Thoracic aorta (tissue), 2 donors: Measurements from ENCODE around the gene SUSD4. TPM values are rescaled to one million over a fixed set of nuclear protein-coding genes. Genes with fewer than 3 reads are reported as not detected.

Source experiments
- ATAC-seq: fragments of 150-250 bp; one replicate; pipeline ENCODE4 v1.8.0; 2017; ENCODE audit warnings: low read depth; ENCODE audit not compliant: insufficient number of reproducible peaks, low FRiP score
- DNase-seq: peaks from one replicate; pipeline ENCODE4 v3.0.0-alpha.2; 2020; ENCODE audit warnings: low spot score
- H3K27ac ChIP-seq, 2 donors: fragments of 200-600 bp; sonication (generic); 1 replicate in 1 of 2; 2 replicates in 1 of 2; pipeline ENCODE4 v1.5.1; 2016; ENCODE audit warnings: mild to moderate bottlenecking in 2 of 2, moderate library complexity in 2 of 2
- H3K27me3 ChIP-seq: fragments of 200-600 bp; sonication (generic); replicated peaks from 2 replicates; pipeline ENCODE4 v1.6.0; 2016; ENCODE audit warnings: mild to moderate bottlenecking; ENCODE audit not compliant: insufficient read depth
- H3K36me3 ChIP-seq: fragments of 200-600 bp; sonication (generic); one replicate; pipeline ENCODE4 v1.5.1; 2016
- H3K4me1 ChIP-seq, 2 donors: fragments of 200-600 bp; sonication (generic); 1 replicate in 1 of 2; 2 replicates in 1 of 2; pipeline versions ENCODE4 v1.5.1 to v1.6.0; 2016; ENCODE audit warnings: low read depth in 2 of 2, mild to moderate bottlenecking in 1 of 2; ENCODE audit not compliant: control insufficient read depth in 1 of 2
- H3K4me3 ChIP-seq: fragments of 200-600 bp; sonication (generic); 2 replicates; pipeline ENCODE4 v1.5.1; 2016; ENCODE audit warnings: mild to moderate bottlenecking
- H3K9me3 ChIP-seq: fragments of 200-600 bp; sonication (generic); 2 replicates; pipeline ENCODE4 v1.5.1; 2016
- total RNA-seq, 2 donors: library from RNA; depleted of rRNA; stranded (reverse); fragments of >200 nt; gene quantifications; one replicate each; pipeline versions ENCODE4 v1.1.0 to v1.2.3, GENCODE V29; 2016
- TF ChIP-seq, protein P1 (sequence below): fragments of 200-600 bp; sonication (generic); IDR thresholded peaks from one replicate; pipeline ENCODE4 v1.5.1; 2019; ENCODE audit warnings: antibody characterized with exemption

The SUSD4 gene
- total RNA-seq, 2 donors from 2014 or later, result 1.6 TPM; not detected in 1

DNA sequence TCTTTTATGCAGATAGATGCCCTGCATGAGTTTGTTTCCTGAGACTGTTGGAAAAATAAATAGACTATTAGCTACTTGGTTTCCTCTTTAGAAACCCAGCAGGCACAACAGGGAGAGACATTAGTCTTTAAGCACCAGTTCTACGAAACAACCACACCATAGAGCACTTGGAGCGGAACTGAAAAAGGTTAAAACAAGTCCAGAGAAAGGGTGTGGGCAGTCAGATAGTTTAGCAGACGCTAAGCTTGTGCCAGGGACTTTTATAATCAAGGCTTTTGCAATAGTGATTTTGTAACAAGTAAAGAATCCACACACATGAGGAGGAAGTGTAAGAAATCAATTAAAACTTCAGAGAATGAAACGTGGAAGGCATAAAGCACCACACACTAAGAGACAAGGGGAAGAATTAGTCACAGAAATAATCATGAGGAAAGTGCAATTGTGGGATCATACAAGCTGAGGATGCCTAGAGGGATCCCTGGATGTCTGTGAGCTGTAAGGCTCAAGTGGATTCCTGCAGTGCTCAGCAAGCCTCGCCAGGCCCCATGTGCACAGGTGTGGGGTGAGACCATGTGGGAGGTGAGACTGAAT lies 183.2 kb downstream of the SUSD4 start:
- TF ChIP-seq, protein P1, sequence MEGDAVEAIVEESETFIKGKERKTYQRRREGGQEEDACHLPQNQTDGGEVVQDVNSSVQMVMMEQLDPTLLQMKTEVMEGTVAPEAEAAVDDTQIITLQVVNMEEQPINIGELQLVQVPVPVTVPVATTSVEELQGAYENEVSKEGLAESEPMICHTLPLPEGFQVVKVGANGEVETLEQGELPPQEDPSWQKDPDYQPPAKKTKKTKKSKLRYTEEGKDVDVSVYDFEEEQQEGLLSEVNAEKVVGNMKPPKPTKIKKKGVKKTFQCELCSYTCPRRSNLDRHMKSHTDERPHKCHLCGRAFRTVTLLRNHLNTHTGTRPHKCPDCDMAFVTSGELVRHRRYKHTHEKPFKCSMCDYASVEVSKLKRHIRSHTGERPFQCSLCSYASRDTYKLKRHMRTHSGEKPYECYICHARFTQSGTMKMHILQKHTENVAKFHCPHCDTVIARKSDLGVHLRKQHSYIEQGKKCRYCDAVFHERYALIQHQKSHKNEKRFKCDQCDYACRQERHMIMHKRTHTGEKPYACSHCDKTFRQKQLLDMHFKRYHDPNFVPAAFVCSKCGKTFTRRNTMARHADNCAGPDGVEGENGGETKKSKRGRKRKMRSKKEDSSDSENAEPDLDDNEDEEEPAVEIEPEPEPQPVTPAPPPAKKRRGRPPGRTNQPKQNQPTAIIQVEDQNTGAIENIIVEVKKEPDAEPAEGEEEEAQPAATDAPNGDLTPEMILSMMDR, result no peak
- Histone ChIP-seq H3K27ac (no peak overlapping the region), H3K27me3 (no peaks in the 10 kb centered on the region), H3K36me3 (no peaks in the 10 kb centered on the region), H3K4me1 (peaks cover 0 to 5% of the 10 kb centered on the region in 2 donors), H3K9me3 (no peaks in the 10 kb centered on the region), H3K4me3 (no peak overlapping the region)
- DNase-seq (no peak), ATAC-seq (no peak)

DNA sequence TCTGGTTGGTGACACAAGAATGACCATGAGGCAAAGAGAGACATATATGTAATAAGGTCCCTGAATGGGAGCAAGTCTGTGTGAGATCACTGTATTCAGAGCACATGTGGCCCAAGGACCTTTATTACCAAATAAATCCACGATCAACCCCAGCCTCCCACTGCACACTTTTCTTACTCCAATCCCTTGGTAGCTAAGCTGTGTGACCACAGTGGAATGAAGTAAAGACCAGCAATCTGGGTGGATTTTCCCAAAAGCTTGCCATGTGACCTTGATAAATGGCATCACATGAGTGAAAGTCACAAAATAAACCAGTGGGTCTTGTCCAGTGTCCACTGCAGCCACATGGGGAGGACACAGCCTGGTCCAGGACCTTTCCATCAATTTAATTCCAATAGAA lies 184.2 kb downstream of the SUSD4 start:
- TF ChIP-seq, protein P1, result no peak
- Histone ChIP-seq H3K4me3 (no peak overlapping the region), H3K9me3 (no peaks in the 10 kb centered on the region), H3K27ac (no peak overlapping the region), H3K4me1 (peaks cover 5 to 6% of the 10 kb centered on the region in 2 donors), H3K36me3 (no peaks in the 10 kb centered on the region), H3K27me3 (no peaks in the 10 kb centered on the region)
- ATAC-seq (no peak), DNase-seq (no peak)

DNA sequence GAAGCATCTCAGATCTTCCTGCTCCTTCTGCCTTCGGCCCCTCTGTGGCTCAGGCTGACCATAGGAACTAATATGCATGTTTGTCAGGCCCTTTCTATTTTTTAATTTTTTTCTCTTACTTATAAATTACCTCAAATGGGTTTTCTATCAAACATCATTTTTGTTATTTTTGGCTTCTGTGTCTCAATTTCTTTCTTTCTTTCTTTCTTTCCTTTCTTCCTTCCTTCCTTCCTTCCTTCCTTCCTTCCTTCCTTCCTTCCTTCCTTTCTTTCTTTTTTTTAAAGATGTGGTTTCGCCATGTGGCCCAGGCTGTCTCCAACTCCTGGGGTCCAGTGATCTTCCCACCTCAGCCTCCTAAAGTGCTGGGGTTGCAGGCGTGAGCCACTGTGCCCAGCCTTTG lies 184.7 kb downstream of the SUSD4 start:
- Histone ChIP-seq H3K4me1 (peaks cover 5 to 7% of the 10 kb centered on the region in 2 donors), H3K9me3 (no peaks in the 10 kb centered on the region), H3K4me3 (no peak overlapping the region), H3K36me3 (no peaks in the 10 kb centered on the region), H3K27ac (no peak overlapping the region), H3K27me3 (no peaks in the 10 kb centered on the region)
- no peak for ATAC-seq
- no peak for DNase-seq
- TF ChIP-seq, protein P1, result no peak

GRCh38 chr1:223177681-223178080 lies 186.3 kb downstream of the SUSD4 start:
- Histone ChIP-seq H3K4me3 (no peak overlapping the region), H3K9me3 (no peaks in the 10 kb centered on the region), H3K36me3 (no peaks in the 10 kb centered on the region), H3K27me3 (no peaks in the 10 kb centered on the region), H3K4me1 (peaks cover 5 to 7% of the 10 kb centered on the region in 2 donors), H3K27ac (no peak overlapping the region)
- DNase-seq (no peak), ATAC-seq (no peak)
- TF ChIP-seq, protein P1, result no peak

DNA sequence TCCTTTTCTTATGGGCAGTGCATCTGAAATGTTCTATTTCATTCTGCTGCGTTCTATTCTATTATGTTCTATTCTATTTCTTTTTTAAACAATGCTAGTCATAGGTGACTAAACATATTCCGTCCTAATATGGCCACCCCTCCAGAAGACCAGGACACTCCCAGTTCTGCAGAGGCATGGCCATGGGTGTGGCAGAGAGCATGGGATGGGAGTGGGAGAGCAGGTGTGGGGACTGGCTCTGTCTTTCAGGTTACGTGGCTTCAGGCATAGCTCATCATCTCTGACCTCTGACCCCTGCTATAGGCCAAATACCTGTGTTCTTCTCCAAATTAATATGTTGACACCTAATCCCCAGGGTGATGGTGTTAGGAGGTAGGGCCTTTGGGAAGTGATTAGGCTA lies 187.5 kb downstream of the SUSD4 start:
- Histone ChIP-seq H3K36me3 (no peaks in the 10 kb centered on the region), H3K4me3 (no peak overlapping the region), H3K9me3 (no peaks in the 10 kb centered on the region), H3K27ac (peak overlapping the region in 1 of 2 donors; percentile 10), H3K27me3 (no peaks in the 10 kb centered on the region), H3K4me1 (peaks cover 5 to 7% of the 10 kb centered on the region in 2 donors)
- ATAC-seq (no peak), DNase-seq (no peak)
- TF ChIP-seq, protein P1, result no peak
